Measurements from ENCODE around the gene KCTD21.

The KCTD21 gene

DNA sequence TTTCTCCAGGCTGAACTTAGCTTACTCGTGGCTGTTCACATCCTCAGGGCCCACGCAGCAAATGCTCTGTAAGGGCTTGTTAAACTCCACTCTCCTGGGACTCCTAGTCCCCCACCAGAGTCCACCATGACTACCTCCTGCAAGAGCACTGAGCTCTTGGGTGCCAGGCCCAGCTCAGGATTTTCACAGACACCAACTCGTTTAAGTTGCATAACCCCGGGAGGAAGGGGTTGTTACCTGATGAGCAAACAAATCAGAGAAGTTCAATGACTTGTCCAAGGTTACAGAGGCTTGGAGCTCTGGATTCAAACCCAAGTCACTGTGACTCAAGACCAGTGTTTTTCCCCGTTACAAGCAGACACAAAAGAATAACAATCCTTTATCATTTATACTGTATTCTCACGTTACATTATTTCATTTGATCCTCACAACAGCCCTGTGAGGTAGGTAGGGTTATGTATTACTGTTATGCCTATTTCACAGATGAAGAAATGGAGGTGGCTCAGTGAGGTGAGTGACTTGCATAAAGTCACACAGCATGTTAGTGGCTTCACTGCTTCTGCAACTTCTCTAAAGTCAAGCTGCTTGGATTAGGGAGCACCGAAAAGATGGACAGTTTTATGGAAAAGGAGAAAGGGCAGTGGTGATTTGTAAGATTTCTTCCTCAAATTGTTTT is 17.4 kb downstream of the KCTD21 start:
- DNase-seq: no peak

DNA sequence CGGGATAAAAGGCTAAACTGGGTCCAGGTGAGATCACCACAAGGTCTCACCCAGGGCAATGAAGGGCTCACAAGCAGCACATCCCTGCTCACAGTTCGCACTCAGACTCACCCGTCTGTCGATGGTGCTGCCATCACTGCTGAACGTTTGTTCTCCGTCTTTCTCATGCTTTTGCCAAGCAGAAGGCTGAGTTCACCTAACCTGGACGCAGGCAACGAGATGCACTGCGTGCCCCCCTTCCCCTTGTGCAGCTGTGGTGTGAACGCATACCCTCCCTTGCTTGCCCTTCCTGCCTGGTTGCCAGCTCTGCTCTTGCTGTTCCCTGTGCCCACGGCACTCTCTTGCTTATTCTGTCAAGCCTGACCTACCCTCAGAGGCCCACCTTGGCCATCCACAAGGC is 18.0 kb downstream of the KCTD21 start:
- DNase-seq: no peak

DNA sequence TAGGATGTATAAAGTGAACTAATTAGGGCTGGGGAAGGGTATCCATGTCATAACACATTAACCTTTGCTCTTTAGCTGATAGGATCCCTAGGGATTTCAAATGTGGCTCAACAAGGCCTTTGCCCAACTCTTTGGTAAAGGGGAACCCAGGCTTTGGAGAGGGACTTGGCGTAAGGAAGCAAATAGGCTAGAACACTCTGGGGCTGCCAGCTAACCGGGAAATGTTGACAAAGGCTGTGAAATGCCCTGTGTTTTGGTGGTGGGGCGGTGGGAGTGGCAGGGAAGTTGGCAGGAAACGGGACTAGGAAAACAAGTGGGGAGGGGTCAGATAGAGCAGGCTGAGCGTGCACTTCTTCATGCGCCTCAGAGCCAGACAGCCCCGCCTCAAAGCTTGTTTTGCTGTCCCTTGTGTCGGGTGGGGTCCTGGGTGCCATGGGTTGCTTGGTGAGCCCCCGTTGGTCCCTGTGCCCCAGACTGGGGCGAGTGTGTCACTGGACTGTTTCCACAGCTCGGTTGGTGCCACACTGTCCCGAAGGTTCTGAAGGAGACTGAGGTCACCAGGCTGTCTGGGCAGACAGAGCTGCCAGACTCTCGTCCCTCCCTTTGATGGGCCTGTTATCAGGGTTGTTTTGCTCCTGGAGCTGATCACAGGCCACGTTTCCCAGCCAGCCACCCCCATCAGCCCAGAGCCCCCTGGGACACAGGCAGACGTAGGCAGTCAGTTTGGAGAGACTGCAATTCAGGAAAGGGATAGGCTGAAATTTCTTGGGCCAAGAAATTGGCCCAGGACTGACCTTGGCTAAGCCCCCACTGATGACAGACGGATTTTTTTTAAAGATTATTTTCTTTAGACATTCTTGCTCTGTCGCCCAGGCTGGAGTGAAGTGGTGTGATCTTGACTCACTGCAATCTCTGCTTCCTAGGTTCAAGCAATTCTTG is 19.6 kb downstream of the KCTD21 start:
- DNase-seq: no peak

DNA sequence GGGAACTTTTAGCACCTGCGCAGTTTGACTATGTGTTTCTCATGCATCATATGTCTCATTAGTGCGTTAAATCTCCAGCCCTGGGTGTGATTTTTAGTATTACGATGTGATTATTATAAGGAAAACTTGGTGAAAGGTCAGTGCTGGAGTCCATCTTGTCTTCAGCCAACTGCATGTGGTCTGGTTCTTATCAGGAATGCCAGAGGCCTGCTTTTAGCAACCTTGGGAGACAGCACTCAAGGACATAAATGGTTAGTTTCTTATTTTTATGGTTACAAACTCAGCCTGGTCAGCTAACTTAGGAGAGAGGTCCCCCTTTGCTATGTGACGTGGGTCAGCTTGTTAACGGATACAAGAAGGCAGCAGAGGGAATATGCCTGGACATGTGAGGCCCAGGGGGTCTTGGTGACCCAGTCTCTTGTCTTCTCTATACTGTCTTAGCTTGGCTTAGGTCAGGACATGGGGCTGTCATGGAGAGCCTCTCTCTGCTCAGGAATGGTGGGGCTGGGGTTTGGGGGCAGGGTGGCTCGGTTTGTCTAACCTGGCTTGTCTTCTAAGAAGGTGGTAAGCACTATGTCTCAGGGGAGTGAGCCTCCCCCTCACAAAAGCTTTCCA is 21.5 kb downstream of the KCTD21 start:
- no peak for DNase-seq

DNA sequence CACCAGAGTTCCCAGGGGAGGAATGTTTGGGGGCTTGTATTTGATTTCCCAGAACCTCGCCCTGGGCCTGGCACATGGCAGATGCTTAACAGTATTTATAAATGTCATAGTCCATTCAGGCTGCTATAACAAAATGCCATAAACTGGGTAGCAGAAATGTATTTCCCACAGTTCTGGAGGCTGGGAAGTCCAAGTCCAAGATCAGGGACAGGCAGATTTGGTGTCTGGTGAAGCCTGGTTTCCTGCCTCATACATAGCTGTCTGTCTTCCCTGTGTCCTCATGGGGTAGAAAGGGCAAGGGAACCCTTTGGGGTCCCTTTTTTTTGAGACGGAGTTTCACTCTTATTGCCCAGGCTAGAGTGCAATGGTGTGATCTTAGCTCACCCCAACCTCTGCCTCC is 24.0 kb downstream of the KCTD21 start:
- no peak for DNase-seq

DNA sequence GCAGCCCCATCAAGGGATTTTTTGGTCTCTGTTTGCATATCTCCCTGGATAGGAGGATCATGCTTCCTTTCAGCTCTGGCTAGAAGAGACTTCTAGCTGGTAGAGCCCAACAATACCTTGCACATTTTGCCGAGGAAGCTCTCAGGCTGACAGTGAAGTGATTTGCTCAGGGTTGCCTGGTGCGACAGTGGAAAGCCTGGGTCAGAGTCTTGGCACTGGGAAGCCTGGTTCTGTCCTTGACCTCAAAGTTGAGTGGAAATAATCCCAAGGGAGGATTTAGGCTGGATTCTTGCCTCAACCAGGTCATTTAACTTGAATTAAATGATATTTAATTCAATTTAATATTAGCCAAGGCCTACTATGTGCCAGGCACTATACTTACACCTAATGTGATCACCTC is 24.6 kb downstream of the KCTD21 start:
- DNase-seq: no peak

DNA sequence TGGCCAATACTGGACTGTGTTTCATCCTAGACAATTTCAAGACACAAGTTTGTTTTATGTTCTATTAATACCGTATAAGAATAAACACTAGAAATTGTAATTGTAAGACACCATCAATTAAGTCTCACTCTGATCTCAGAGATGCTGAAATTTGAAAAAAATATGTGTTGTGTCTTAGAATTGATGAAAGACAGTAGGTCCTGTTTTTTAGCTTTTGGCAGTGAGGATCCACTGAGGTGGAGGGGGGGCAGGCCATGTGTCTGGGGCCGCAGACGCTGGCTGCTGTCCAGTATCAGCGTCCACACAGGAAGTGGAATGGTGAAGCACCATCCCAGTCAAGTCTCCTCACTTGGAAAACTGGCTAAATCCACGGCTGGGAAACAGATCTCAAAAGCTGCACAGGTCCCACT is 26.5 kb downstream of the KCTD21 start:
- DNase-seq: no peak

DNA sequence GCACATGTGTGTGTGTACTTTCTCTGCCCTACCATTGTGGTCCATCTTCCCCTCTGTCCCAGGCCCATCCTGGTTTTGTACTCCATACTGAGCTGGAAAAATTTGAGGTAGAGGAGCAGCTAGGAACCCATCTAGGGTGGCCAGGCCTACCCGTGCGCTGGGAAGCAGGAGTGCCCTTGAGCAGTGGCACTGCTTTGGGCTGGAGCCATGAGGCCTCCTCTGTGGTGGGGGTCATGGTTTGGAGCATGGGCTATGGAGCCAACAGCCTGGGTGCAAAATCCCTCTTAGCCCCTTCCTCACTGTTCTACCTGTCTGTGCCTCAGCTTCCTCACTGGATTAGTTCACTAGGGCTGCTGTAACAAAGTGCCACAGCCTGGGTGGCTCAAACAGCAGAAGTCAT is 27.1 kb downstream of the KCTD21 start:
- DNase-seq: no peak

DNA sequence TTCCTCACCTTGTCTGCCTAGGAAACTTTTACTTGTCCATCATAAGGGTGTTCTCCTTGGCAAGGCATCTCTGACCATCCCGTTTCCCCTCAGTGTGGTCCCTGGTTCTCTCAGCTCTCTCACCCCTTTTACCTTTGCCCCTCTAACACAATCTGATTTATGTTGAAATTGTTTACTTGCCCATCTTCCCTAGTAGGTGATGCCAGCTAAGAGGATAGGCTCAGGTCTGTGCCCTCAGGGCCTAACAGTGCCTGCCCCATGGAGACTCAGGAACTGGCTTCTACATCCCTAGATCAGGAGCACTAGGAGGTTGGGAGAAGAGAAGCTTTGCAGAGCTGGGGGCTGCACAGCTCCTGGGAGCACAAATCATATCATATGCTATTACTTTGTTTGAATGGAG is 27.9 kb downstream of the KCTD21 start:
- DNase-seq: no peak

DNA sequence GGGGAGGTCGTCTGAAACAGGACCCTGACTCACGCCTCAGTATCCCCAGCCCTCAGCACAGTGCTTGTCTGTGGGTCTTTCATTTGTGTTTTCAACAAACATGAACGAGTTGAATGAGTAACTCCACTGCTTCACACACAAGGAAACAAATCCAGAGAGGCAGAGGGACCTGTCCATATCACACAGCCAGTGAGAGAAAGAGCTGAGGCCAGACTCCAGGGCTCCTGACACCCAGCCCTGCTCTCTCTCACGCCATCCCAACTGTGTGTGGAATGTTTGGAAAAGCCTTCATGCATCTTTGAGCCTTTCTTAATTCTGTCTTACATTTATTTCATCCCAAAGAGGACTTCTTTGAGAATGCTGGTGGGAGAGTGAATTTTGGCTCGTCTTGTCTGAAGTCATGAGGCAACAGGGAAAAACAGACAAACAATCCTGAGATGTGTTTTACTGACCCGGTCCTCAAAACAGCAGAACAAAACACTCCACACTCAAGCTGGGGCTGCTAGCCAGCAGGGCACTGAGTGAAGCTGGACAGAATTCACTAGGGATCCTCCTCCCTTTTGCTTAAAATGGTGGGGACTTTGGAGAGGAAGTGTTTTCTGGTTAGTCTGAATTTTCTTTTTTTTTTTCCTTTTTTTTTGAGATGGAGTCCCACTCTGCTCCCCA is 29.3 kb downstream of the KCTD21 start:
- no peak for DNase-seq

DNA sequence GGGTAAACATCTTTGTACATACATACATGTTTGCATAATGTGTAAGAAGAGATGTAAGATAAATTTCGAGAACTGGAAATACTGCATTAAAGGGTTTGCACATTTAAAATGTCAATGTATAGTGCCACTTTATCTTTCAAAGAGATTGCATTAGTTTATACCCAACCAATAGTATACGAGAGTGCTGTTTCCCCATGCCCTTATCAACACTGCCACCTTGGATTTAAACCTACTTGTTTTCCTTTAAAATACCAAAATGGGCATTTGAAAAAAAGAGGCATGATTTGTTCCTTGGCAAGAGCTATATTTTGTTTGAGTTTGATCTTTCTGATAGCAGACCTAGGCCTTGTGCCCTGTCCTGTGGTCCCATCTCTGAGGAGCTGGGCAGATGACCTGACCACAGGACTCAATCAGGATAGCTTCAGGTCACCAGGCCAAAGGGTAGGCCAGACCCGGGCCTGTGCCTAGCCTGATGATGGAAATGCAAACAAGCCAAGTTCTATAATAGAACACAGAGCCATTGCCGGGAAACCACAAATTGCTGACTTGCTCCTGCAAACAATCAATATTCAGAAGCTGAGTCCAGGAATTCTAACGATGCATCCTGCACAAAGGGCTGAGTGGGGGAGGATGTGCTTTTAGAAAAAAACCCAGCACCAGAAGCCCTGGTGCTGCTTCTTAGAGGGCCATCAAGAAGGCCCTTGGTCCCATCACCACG is 32.1 kb downstream of the KCTD21 start:
- DNase-seq: no peak

DNA sequence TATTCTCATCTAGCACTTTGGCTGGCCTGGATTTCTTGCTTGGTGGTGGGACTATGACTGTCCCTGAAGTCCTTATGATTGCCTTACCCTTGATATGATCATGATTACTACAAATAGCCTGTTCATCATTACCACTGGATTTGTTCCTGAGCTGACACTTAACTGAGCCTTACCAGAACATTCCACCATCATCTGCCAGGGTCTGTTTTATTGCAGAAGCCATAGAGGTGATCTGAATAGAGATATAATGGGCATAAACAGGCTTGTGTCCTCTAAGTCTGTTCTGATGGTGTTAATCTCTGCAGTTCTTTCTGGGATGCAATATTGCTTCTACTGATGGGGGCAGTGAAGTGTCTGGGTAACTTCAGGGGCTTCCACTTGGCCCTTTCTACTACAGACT is 36.6 kb downstream of the KCTD21 start:
- DNase-seq: no peak

DNA sequence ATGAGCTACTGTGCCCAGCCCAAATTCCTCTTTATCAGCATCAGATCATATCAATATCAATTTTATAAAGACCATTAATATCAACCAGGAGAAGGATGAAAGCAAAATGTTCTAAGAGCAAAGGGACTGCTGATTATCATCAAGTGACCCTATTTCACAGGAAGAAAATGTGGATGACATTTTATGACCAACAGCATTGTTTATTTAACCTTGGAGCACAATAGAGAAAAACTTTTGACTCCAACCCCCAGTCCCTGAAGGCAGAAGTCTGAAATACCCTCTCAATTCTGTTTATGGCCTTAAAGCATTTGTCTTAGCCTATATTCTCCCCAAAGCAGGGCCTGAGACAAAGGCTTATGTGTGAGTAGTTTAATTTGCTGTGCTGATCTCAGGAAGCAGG is 37.7 kb downstream of the KCTD21 start:
- DNase-seq: no peak

DNA sequence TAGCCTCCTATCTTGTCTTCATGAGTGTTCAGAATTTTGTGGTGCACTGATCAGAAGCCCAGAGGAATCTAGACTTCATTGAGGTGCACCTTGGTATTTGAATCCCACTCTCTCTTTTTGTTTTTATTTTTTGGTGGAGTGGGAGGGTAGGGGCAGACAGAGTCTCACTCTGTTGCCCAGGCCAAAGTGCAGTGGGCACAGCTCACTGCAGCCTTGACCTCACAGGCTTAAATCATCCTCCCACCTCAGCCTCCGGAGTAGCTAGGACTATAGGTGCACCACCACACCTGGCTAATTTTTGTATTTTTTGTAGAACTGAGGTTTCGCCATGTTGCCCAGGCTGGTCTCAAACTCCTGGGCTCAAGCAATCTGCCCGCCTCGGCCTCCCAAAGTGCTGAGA is 38.1 kb downstream of the KCTD21 start:
- DNase-seq: no peak

DNA sequence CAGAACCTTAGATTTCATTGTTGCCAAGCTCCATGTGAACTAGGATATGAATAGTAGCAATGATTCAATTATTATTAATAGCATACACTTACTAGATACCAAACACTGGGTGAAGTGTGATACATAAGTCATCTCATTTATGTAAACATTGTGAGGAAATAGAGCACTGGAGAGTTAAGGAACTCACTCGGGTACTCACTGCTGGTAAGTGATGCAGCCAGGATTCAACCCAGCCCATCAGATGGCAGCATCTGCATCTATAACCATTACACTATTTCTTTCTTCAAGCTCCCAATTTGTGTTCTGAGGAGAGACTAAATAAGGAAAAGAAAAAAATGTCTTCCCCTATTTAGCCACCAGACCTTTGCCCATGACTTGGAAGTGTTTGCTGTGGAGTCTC is 38.8 kb downstream of the KCTD21 start:
- no peak for DNase-seq

DNA sequence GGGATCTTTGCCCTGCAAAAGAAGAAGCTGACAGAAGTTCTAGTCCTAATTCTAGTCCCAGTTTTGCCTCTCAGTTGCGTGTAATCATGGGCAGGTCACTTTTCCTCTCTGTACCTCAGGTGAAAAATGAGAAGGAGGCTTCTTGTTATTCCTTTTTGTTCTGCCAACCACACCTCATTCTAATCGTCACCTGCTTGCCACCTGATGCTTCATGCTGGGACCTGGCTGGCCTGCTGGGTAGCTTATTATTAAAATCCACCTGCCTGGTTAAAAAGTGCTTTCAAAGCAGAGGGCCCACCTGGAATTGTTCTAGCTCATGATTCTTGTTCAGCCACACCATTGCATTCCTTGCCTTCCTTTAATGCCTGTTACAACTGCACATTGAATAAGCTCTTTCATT is 40.6 kb downstream of the KCTD21 start:
- DNase-seq: peak; percentile 72

DNA sequence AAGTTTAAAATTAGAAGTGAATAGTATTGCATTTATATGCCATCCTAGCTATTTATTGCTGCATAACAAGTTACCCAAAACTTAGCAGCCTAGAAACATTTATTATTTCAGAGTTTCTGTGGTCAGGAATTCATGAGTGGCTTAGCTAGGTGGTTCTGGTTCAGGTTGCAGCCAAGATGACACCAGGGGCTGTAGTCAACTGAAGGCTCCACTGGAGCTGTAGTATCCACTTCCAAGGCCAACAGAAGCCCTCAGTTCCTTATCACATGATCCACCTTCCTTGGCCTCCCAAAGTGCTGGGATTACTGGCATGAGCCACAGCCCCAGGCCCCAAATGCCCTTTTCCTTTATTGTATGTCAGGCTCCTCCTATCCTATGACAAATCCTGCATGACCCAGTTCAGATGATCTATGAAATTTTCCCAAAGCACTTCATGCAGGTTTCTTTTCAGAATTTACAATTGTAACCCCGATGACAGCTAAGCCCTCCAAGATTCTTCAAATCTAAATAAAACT is 42.9 kb downstream of the KCTD21 start:
- DNase-seq: no peak

DNA sequence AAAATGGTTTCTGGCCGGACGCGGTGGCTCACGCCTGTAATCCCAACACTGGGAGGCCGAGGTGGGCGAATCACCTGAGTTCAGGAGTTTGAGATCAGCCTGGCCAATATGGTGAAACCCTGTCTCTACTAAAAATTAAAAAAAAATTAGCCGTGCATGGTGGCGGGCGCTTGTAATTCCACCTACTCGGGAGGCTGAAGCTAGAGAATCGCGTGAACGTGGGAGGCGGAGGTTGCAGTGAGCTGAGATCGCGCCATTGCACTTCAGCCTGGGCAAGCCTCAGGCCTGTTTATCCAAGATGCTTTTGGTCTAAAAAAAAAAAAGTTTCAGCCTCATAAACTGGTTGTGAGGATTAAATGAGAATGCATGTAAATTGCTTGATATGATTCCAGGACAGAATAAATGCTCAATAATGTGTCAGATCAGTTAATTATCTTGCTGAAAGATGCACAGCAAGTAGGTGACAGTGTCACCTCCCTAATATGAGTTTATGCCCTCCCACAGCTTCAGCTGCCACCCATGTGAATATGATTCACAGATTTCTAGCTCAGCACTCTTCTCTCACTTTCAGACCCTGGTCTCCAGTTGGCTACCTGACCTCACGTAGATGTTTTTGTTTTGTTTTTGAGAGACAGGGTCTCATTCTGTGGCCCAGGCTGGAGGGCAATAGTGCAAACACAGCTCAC is 47.9 kb downstream of the KCTD21 start:
- no peak for DNase-seq

DNA sequence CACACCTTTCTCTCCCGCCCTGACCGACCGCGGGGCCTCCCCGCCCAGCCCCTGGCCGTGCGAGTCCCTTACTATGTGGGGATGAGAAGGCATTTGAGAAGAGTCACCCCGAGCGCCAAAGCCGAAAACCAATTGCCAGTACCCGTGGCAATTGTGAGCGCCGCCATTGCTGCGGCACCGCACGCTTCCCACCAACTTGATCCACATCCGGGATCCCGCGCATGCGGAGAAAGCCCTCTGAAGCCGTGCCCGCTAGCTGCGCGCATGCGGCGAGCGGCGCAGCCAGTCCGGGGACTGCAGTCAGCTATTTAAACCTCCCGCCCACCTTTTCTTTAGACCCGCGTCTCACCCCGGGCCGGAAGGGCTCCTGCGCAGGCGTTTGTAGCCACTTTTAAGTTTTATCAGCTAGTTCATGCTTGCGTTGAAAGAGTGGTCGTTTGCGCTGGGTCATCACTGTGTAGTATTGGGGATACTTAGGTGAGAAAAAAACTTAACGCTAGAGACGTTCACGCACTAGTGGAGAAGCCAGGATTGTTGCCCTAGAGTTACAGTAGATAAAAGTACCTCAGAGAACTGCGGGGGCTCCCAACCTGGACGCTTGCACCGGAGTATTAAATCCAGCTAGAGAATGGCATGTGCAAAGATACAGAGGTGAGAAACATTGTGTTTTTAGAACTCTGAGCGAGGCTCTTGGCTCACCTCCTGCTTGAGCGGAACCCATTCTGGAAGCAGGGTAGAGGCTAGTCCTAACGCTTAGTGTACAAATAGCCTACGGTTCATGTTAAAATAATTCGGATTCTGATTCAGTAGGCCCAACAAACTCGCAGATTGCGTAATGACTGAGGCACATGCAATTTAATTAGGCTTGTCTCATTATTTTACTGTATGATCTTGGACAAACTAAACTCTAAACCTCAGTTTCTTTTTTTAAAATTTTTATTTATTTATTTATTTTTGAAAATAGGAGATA is 48.7 kb downstream of the KCTD21 start, which contains the start of gene ALG8:
Gene ALG8 (minus strand): TSS at position 205 of the 970 bp plus-strand sequence. CDS start 38 bp downstream, at position 167.
- DNase-seq: peak; percentile 61

DNA sequence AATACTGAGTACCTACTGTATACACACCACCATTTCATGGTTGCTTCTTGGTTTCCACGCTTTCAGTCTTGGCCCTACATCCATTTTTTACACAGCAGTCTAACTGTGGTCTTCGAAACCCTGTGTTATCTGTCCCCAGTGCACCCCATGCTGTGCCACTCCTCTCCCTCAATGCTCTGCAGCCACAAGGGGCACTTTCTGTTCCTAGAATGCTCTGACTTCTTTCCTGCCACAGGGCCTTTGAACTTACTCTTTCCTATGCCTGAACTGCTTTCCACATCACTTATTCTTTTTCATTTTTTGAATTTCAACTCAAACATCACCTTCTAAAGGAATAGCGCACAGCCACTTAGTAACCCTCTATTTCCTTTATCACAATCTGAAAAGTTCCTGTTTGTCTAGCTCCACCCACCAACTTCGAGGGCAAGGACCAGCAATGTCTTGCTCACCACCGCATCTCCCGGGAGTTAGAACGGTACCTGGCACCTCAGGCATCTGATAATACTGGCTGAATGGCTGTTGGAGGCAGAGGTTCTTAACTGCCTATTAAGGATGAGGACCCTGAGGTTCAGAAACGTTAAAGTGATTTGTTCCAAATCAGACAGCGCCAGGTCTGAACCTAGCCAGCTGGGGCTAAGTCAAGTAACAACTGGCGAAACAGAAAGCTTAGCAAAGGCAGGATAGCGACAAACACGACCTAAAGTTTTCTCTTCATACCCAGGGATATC is 49.6 kb downstream of the KCTD21 start:
- no peak for DNase-seq
